Measurements from ENCODE around the gene SHOX. TPM values are rescaled to one million over a fixed set of nuclear protein-coding genes. Genes with fewer than 3 reads are reported as not detected.

The SHOX gene
- total and polyA plus RNA-seq, 10 of the 15 experiments (the other 5 are each of a cell fraction or from before 2014, with no cell fraction given), result 0.42 TPM; not detected in 9

DNA sequence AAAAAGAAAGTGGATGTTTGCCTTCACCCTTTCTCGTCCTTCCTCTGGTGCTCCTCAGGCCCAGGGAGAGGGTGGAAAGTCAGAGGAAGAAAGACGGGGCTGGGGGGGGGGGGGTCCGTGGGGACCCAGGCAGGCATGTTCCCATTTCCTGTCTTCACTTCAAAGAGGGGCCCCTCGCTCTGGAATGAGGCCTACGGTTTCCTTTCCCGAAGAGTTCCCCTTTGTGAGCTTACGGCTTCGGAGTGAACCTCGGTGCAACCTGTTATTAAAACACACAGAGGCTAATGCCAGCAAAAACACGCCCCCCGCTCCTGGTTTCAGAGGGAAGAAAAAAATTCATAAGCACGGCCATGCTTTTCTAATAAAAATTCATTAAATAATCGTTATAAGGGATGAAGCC, 40.1 kb downstream of the SHOX start (continued):
- TF ChIP-seq BCLAF1 (IDR thresholded peaks at IDR 0.05), result no peak
- no peak for TF ChIP-seq CREM (IDR thresholded peaks at IDR 0.05; ENCODE audit: low read depth)
- no peak for TF ChIP-seq REST (IDR thresholded peaks at IDR 0.05; ENCODE audit: low read depth, low read length)
- TF ChIP-seq KDM1A (IDR thresholded peaks at IDR 0.05; ENCODE audit: borderline replicate concordance), result no peak
- no peak for TF ChIP-seq MTA3 (IDR thresholded peaks at IDR 0.05; ENCODE audit: borderline replicate concordance, low read length)
- TF ChIP-seq ZBTB33 (IDR thresholded peaks at IDR 0.05), result no peak
- TF ChIP-seq SMAD1 (IDR thresholded peaks at IDR 0.05; ENCODE audit: low read depth, partially characterized antibody), result no peak
- TF ChIP-seq, protein P1, sequence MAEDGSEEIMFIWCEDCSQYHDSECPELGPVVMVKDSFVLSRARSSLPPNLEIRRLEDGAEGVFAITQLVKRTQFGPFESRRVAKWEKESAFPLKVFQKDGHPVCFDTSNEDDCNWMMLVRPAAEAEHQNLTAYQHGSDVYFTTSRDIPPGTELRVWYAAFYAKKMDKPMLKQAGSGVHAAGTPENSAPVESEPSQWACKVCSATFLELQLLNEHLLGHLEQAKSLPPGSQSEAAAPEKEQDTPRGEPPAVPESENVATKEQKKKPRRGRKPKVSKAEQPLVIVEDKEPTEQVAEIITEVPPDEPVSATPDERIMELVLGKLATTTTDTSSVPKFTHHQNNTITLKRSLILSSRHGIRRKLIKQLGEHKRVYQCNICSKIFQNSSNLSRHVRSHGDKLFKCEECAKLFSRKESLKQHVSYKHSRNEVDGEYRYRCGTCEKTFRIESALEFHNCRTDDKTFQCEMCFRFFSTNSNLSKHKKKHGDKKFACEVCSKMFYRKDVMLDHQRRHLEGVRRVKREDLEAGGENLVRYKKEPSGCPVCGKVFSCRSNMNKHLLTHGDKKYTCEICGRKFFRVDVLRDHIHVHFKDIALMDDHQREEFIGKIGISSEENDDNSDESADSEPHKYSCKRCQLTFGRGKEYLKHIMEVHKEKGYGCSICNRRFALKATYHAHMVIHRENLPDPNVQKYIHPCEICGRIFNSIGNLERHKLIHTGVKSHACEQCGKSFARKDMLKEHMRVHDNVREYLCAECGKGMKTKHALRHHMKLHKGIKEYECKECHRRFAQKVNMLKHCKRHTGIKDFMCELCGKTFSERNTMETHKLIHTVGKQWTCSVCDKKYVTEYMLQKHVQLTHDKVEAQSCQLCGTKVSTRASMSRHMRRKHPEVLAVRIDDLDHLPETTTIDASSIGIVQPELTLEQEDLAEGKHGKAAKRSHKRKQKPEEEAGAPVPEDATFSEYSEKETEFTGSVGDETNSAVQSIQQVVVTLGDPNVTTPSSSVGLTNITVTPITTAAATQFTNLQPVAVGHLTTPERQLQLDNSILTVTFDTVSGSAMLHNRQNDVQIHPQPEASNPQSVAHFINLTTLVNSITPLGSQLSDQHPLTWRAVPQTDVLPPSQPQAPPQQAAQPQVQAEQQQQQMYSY (CRISPR knock-in tag; IDR thresholded peaks at IDR 0.05), result no peak

Data from GM12878 (cell line).